Activated CD4-positive, CD25-positive, alpha-beta regulatory T cell treated with anti-CD3 and anti-CD28 coated beads, Interleukin-2, amount 50 U/mL, for 72 hours (primary cell): ENCODE data around the gene BDNF.
"Not testable (repeated sequence)": the region's sequence is repeated elsewhere in the genome, so short reads cannot be mapped to it uniquely, and the experiment has no call there.

Experiments used
- DNase-seq: peaks from one replicate; pipeline ENCODE4 v3.0.0; 2021

BDNF gene

GRCh38 chr11:27700351-27701301 is at the start of gene BDNF:
Gene BDNF (minus strand): TSS chr11:27700455. CDS start chr11:27658564, 41,891 bp downstream.
- peak; percentile 29 for DNase-seq

DNA sequence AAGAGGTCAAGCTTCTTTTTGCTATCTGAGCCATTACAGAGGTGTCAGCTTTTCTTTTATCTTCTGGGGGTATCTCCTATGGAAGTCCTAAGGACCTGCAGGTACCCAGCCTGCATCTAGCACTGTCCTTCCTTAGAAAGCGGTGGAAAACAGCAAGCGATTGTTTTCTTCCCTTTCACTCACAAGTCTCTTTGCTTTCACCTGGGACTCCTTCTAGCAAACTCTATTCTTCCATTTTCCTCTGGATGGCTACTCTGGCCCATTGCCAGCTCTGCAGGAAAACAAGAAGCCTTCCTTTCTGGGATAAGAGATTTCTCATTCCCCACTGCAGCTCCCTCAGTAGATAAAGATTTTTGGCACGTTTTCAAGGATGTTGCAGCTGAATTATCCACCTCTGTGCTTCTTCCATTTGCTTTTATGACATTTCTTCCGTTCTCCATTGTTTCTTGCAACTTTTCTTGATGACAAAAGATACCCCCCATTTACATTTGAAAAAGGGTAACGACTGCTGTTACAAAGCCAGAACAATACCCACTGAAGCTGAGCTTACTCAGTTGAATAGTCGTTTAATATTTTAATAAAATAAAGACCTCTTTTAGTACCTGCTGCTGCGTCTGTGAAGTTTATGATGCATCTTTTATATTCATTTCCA is 40.2 kb upstream of the BDNF start:
- DNase-seq = no peak

DNA sequence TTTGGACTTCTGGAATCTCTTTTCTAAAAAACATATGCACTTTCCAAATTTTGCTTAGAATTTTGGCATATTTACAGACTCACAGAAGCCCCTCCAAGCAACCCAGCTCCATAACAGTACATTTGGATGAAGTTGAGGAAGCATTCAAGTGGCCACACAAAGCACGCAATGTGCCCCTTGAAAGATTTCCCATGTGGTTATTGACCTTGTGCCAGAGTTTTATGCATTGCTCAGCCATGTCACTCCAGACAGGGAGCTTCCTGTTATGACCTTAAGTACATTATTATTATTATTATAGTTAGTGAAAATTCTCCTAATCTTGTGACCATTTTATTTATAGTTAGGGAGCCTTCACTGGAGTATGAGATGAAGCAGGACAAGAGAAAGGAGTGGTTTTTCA is 35.0 kb upstream of the BDNF start:
- no peak for DNase-seq

DNA sequence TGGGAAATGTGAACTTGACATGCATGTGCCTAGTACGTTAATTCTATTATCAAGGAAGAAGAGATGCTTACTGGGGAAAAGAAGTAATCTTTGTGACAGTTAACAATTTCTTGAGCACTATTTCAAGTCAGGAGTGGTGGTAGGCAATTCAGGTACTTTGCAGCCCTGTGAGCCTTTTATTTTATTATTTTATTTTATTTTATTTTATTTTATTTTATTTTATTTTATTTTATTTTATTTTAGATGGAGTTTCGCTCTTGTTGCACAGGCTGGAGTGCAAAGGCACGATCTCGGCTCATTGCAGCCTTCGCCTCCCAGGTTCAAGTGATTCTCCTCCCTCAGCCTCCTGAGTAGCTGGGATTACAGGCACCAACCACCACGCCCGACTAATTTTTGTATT is 31.5 kb upstream of the BDNF start:
- DNase-seq = not testable (repeated sequence)

GRCh38 chr11:27726981-27727380 is 26.7 kb upstream of the BDNF start:
- DNase-seq = no peak

- DNase-seq = no peak
Measured at GRCh38 chr11:27723687-27724086, 23.4 kb upstream of the BDNF start.

DNA sequence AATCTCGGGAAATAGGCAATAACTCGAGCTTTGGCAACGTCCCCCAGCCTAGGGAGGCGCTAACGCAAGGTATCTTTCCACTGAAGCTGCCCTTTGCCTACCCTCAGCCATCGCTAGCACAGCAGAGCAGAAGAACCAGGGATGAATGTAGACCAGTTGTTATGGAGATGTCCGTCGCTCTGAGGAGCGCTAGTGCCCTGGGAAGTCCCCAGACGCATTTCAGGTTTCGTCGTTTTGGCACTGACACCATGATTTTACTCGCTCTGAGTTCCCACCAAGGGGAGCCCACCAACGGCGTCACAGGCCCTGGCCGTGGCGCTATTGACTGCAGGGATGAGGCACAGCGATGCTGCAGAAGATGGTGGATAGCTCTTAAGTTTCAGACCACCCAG is 22.7 kb upstream of the BDNF start:
- DNase-seq = no peak

DNA sequence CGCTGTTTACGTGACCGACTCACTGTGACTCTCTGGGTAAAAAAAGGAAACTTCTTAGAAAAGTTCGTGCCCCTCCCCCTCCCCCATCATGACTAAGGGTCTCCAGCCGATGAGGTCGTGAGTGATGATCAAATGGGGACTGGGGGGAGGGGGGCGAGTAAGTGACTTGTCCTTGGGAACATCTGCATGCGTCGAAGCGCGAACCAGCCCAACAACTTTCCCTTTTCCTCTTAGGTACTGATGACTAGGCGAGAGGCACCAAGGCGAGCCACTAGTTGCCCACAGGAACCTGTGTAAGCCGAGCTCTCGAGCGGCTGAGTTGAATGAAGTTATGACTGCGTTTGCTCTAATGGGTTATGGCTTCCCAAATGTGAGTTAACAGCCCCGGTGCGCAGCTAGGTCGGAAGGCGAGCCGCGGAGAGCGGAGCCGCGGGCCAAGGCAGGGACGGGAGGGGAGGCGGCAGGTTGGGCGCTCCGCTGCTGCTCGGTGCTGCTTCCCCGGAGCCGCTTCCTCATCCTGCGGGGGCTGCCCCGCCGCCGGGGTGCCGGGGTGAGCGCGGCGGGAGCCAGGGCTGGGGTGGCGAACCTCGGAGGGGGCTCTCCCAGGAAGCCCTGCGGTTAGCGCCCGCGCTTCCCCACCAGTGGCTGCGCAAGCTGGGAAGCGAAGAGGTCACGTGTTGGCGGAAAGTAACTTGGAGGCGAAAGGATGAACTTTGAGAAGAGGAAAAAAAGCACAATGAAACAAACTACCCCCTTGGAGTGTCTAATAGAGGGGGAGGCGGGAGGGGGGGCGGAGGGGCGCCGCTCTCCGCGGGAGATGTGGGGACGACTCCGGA is 22.1 kb upstream of the BDNF start:
- no peak for DNase-seq

GRCh38 chr11:27721264-27722116 is 21.2 kb upstream of the BDNF start:
- DNase-seq = no peak

- DNase-seq = no peak
Measured at GRCh38 chr11:27720277-27720830, 20.1 kb upstream of the BDNF start.

DNA sequence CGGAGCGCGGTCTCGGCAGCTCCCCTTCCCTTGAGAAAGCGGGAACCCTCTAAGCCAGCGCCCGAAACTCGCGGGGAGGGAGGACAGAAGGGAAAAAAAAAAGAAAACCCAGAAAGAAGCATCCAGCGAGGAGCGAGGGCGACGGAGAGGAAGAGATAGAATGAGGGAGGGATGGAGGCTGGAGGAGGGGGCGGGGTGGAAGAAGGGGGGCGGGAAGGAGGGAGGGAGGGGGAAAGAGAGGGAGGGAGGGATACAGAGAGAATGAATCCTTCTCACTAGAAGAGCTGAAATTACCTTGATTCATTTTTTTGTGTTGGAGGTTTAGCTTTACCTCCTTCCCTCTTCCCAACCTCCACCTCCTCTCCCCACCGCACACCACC is 19.3 kb upstream of the BDNF start:
- DNase-seq = no peak

DNA sequence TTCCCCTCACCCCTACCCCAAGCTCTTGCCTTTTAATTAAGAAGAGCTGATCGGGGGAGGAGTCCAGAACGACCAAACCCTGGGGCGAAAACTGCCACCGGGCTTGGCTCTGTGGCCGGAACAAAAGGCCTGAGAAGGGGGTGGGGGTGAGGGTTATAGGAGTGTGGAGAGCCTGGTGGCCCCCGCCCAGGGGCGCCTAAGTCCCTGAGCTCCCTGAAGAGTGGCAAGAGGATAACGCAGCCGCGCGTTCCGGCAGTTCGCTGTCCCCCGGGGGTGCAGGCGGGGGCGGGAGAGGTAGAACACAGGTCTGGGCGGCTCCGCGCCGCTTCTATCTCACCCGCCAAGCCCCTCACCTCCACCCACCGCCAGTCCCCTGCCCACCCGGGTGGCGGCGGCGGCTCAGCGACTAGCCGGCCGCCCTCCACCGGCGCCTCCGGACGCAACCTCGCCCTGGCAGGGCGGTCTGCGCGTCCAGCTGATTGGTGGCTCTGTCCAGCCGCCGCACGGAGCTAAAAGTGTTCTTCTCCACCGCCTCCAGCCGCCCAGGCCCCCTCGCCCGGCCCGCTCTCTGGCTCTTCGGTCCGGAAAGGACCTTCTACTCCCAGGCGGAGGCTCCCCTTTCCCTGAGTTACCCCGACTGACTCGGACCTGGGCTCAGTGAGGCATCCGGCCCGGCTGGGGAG is 18.7 kb upstream of the BDNF start:
- DNase-seq = no peak

GRCh38 chr11:27718346-27718862 is 18.1 kb upstream of the BDNF start:
- no peak for DNase-seq

- DNase-seq = no peak
Measured at GRCh38 chr11:27717801-27718229, 17.6 kb upstream of the BDNF start.

- no peak for DNase-seq
Measured at GRCh38 chr11:27717377-27717776, 17.1 kb upstream of the BDNF start.

- DNase-seq = no peak
Measured at GRCh38 chr11:27716835-27717234, 16.6 kb upstream of the BDNF start.

DNA sequence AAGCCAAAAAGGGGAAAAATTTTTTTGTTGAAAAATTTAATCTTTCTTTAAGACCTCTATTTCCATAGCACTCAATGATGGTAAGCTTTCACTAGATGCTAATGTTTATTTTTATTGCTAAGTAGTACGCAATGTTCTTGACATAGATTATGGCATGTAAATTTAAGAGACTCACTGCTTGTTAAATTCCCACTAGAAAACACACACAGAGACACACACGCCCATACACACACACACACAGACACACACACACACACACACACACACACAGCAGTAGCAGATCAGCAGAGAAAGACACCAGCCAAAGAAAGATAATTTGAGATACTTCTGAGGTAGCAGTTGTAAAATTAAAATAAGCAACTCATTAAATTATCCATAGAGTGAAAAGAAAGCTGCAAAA is 16.0 kb upstream of the BDNF start:
- no peak for DNase-seq

- no peak for DNase-seq
Measured at GRCh38 chr11:27711725-27712124, 11.5 kb upstream of the BDNF start.

DNA sequence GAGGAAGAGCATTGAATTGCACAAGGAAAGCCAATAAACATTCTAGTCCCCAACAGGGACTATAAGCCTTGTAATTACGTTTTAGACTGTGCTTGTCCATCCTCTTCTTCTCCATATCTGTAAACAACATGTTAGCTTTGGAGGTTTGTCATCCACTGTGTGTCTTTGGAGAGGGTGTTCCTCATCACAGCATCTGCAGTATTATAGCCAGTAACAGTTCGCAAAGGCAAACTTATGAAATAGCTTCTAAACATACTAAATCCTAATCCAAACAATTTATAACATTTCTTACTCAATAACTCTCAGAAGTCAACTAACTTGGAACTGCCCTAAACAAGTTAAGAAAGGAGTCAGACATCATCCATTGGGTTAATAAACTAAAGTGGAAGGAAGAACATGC is 10.3 kb upstream of the BDNF start:
- DNase-seq = no peak

DNA sequence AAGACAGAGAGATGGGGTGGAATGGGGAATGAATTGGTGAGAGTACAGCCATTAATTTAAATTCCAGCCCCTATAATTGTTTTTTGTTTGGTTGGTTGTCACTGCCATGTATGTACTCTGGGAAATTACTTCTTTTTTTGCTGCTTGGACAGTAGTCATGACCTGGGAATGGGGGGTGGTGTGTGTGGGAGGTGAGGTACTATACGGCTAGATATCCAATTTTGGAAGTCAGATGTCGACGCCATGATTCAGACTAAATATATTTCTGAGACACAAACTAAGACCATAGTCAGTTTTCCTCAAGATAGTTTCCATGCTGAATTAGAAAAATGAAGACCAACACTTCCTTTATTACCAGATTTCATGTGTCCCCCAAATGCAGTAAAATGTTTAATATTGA is 7.4 kb upstream of the BDNF start:
- no peak for DNase-seq
